Placental pericyte (primary cell): ENCODE measurements around the gene PTCD3. TPM values are rescaled to one million over a fixed set of nuclear protein-coding genes. Genes with fewer than 3 reads are reported as not detected.
A peak's percentile ranks its signal among the peaks of the same experiment; 100 is the strongest.

Experiments
- small RNA-seq: library from RNA; depleted of rRNA; stranded (forward); fragments of <200 nt; gene quantifications from one replicate; pipeline ENCODE3, GENCODE V24; 2012; ENCODE audit warnings: low replicate concordance
- total RNA-seq: library from RNA; depleted of rRNA; stranded (reverse); fragments of >200 nt; gene quantifications from 2 replicates; pipeline ENCODE4 v1.2.3, GENCODE V29; 2012

The PTCD3 gene
- 55.1 and 106 TPM in 2 replicates for total RNA-seq

GRCh38 chr2:86105969-86106945 lies at the start of gene PTCD3:
PTCD3 (plus strand) TSS chr2:86106235; CDS start chr2:86106248, 13 bp downstream.

GRCh38 chr2:86105252-86105968 lies 625 bp upstream of the PTCD3 start, which contains the start of gene POLR1A:
POLR1A (minus strand) TSS chr2:86105886; CDS start chr2:86105776, 110 bp downstream.

Small RNA genes lying within 50 kb of the gene (small RNA-seq; reads per million reads assigned to genes)
- not detected for gene RF00019
- gene SNORD94, result 51.4 reads per million, percentile 98 among the genes with 10 or more reads in this experiment

Other genes starting within 250 kb of the PTCD3 start
- gene ST3GAL5, start 217.2 kb upstream of the PTCD3 start, total RNA-seq, result 21.0 and 68.7 TPM in 2 replicates
- gene POLR1A, start 349 bp upstream of the PTCD3 start, total RNA-seq, result 22.5 and 47.2 TPM in 2 replicates
- 70.7 and 92.1 TPM in 2 replicates for gene IMMT, start 89.2 kb downstream of the PTCD3 start, total RNA-seq
- gene MRPL35, start 93.2 kb downstream of the PTCD3 start, total RNA-seq, result 17.3 and 71.9 TPM in 2 replicates
- gene REEP1, start 231.4 kb downstream of the PTCD3 start, total RNA-seq, result not detected in 2 replicates